Esophagus (tissue), 2 donors: Measurements from ENCODE around the gene RNH1. TPM values are rescaled to one million over a fixed set of nuclear protein-coding genes. Genes with fewer than 3 reads are reported as not detected.

ENCODE experiments used
- H3K27ac ChIP-seq, 2 donors: one replicate each; pipeline ENCODE4 v1.5.1; 2013; ENCODE audit warnings: low read depth in 2 of 2, mild to moderate bottlenecking in 2 of 2, inconsistent platforms in 1 of 2, low read length in 1 of 2, moderate library complexity in 1 of 2
- H3K27me3 ChIP-seq, 2 donors: one replicate each; pipeline ENCODE4 v1.6.1; 2013; ENCODE audit warnings: low read length in 2 of 2, control low read depth in 1 of 2, mild to moderate bottlenecking in 1 of 2; ENCODE audit not compliant: insufficient read depth in 2 of 2, control insufficient read depth in 1 of 2
- H3K36me3 ChIP-seq, 2 donors: one replicate each; pipeline ENCODE4 v1.6.1; 2013; ENCODE audit warnings: low read length in 1 of 2; ENCODE audit not compliant: control insufficient read depth in 2 of 2, insufficient read depth in 2 of 2
- H3K4me1 ChIP-seq, 2 donors: one replicate each; pipeline ENCODE4 v1.6.1; 2013; ENCODE audit warnings: low read length in 1 of 2; ENCODE audit not compliant: control insufficient read depth in 2 of 2, insufficient read depth in 2 of 2
- H3K4me3 ChIP-seq, 2 donors: one replicate each; pipeline ENCODE4 v1.5.1; 2013; ENCODE audit warnings: low read length in 2 of 2, mild to moderate bottlenecking in 2 of 2, low read depth in 1 of 2, moderate library complexity in 1 of 2
- H3K9me3 ChIP-seq, 2 donors: one replicate each; pipeline ENCODE4 v1.6.1; 2013; ENCODE audit warnings: mild to moderate bottlenecking in 2 of 2, low read depth in 1 of 2, low read length in 1 of 2, moderate library complexity in 1 of 2; ENCODE audit not compliant: control insufficient read depth in 2 of 2, insufficient read depth in 1 of 2
- WGBS, 2 donors: extraction: QIAGEN DNeasy Blood & Tissue Kit; methylation state at CpG; one replicate each; pipeline ENCODE4 v1.1.7; 2013; 5-methylcytosine and 5-hydroxymethylcytosine counted together
- polyA plus RNA-seq, 2 donors: library from polyadenylated mRNA; stranded (reverse); fragments of 200-250 nt; gene quantifications; one replicate each; pipeline ENCODE4 v1.2.3, GENCODE V29; 2013
- donor health status: healthy with polysubstance abuse.
- donor health status: Bipolar disorder and iron deficiency.

Gene RNH1
- polyA plus RNA-seq, 2 donors, result 106 to 219 TPM

DNA sequence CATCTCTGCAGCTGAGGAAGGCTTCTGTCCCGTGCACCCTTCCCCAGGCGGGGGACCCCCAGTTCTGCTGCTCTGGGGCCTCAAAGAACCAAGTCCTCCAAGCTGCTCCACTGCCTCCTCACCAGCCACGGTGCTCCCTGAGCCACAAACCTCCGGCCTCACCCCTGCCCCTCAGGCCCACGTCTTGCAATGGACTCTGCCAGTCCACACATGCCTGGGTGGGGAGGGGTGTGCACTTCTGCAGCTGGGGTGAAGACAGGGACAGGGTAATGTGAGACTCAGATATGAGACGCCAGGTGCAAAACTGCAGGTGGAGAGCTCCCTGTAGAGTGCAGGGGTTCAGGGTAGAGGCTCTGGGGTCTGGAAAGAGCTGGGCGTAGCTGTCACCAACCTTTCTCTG lies 60.2 kb downstream of the RNH1 start:
- no peaks in the 10 kb centered on the region for H3K9me3 ChIP-seq
- H3K4me1 ChIP-seq, result peaks cover 5 to 21% of the 10 kb centered on the region in 2 donors
- 61 to 64% methylated on average over 7 of the region's 7 CpGs for WGBS, 2 donors
- H3K36me3 ChIP-seq, result no peaks in the 10 kb centered on the region
- peak overlapping the region; percentile 22 to 24 for H3K27ac ChIP-seq
- H3K4me3 ChIP-seq, result no peak overlapping the region
- no peaks in the 10 kb centered on the region for H3K27me3 ChIP-seq

DNA sequence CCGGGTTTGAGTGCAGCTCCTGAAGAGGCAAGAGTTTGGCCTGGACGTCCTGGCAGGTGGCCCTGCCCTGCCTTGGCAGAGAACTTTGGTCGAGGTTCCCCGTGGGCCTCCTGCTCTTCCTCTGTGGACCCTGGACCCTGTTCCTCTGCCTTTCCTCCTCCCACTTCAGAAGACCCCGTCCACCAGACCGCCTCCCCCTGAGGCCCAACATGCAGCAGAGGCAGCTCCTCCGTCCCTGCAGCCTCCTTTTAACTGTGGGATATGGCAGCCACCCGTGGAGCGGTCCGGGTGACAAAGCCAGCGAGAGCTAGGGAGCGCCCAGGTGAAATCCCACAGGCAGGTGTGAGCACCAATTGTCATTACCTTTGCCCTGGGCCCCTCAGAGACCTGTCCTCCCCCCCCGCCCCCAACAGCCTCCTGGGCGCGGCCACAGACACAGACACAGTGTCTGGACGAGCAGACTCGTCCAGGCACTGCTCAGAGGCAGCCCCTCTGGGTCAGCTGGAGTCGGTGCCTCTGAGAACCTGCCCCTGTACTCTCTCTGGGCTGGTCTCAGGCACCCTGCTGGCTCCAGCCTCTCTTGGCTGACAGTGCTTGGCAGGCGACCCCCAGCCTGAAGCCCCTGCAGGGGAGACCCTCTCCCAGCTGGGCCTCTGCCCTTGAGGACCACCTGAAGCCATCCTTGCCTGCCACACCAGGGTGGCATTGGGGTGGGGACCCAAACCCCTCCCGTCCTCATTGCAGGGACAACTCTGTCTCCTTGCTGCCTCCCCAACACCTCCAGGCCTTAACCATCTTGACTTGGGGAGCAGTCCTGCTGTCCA lies 61.1 kb downstream of the RNH1 start:
- peaks cover 0 to 20% of the 10 kb centered on the region in 2 donors for H3K4me1 ChIP-seq
- peak overlapping the region in 1 of 2 donors; percentile 53 for H3K27ac ChIP-seq
- H3K36me3 ChIP-seq, result no peaks in the 10 kb centered on the region
- no peaks in the 10 kb centered on the region for H3K27me3 ChIP-seq
- no peaks in the 10 kb centered on the region for H3K9me3 ChIP-seq
- no peak overlapping the region for H3K4me3 ChIP-seq
- 68 to 73% methylated on average over 20 of the region's 20 CpGs for WGBS, 2 donors

Other genes with a start within 250 kb of the RNH1 start
- under 1 TPM; 0.05 to 0.06 TPM for gene NLRP6, start 228.8 kb downstream of the RNH1 start, polyA plus RNA-seq
- 10 to 100 TPM; 10.3 to 38.9 TPM for gene PGGHG, start 218.1 kb downstream of the RNH1 start, polyA plus RNA-seq
- gene IFITM5, start 207.7 kb downstream of the RNH1 start, polyA plus RNA-seq, result not detected
- 100 to 1,000 TPM in 1 of 2 donors, 10 to 100 TPM in 1; 72.3 to 165 TPM for gene IFITM2, start 199.4 kb downstream of the RNH1 start, polyA plus RNA-seq
- 100 to 1,000 TPM in 1 of 2 donors, 10 to 100 TPM in 1; 48.2 to 112 TPM for gene IFITM1, start 193.2 kb downstream of the RNH1 start, polyA plus RNA-seq
- gene IFITM3, start 186.4 kb downstream of the RNH1 start, polyA plus RNA-seq, result 100 to 1,000 TPM; 243 to 450 TPM
- gene B4GALNT4, start 137.7 kb downstream of the RNH1 start, polyA plus RNA-seq, result 1 to 10 TPM; 5.0 to 5.2 TPM
- 100 to 1,000 TPM; 332 to 353 TPM for gene PKP3, start 113.0 kb downstream of the RNH1 start, polyA plus RNA-seq
- gene SIGIRR, start 92.2 kb downstream of the RNH1 start, polyA plus RNA-seq, result 10 to 100 TPM; 25.4 to 41.7 TPM
- 10 to 100 TPM; 18.1 to 40.4 TPM for gene ANO9, start 65.2 kb downstream of the RNH1 start, polyA plus RNA-seq
- gene PTDSS2, start 57.0 kb downstream of the RNH1 start, polyA plus RNA-seq, result 10 to 100 TPM; 12.4 to 20.5 TPM
- gene HRAS, start 28.3 kb upstream of the RNH1 start, polyA plus RNA-seq, result 100 to 1,000 TPM; 163 to 257 TPM
- 1 to 10 TPM; 1.7 to 4.0 TPM for gene LRRC56, start 30.3 kb upstream of the RNH1 start, polyA plus RNA-seq
- gene LMNTD2, start 53.5 kb upstream of the RNH1 start, polyA plus RNA-seq, result 1 to 10 TPM; 2.9 to 6.9 TPM
- gene RASSF7, start 53.7 kb upstream of the RNH1 start, polyA plus RNA-seq, result 10 to 100 TPM; 46.6 to 82.4 TPM
- gene PHRF1, start 69.2 kb upstream of the RNH1 start, polyA plus RNA-seq, result 10 to 100 TPM; 13.7 to 28.4 TPM
- gene IRF7, start 108.7 kb upstream of the RNH1 start, polyA plus RNA-seq, result 10 to 100 TPM; 17.0 to 30.1 TPM
- gene CDHR5, start 117.7 kb upstream of the RNH1 start, polyA plus RNA-seq, result under 1 TPM; 0.02 to 0.08 TPM
- gene SCT, start 119.9 kb upstream of the RNH1 start, polyA plus RNA-seq, result not detected
- under 1 TPM; 0.18 to 0.39 TPM for gene DRD4, start 130.0 kb upstream of the RNH1 start, polyA plus RNA-seq
- gene DEAF1, start 188.0 kb upstream of the RNH1 start, polyA plus RNA-seq, result 10 to 100 TPM; 20.3 to 42.4 TPM
- 10 to 100 TPM; 25.0 to 53.9 TPM for gene TMEM80, start 188.6 kb upstream of the RNH1 start, polyA plus RNA-seq
- gene EPS8L2, start 199.0 kb upstream of the RNH1 start, polyA plus RNA-seq, result 100 to 1,000 TPM; 254 to 440 TPM
- 100 to 1,000 TPM; 228 to 278 TPM for gene TALDO1, start 240.2 kb upstream of the RNH1 start, polyA plus RNA-seq